GM18858 (cell line): ENCODE data around the gene RHEX.
A peak's percentile ranks its signal among the peaks of the same experiment; 100 is the strongest.
"Not testable (repeated sequence)": the region's sequence is repeated elsewhere in the genome, so short reads cannot be mapped to it uniquely, and the experiment has no call there.

Source experiments
- ATAC-seq: cut with Tn5 transposase; IDR thresholded peaks from one replicate; pipeline ENCODE4 v1.9.1; 2021; ENCODE audit not compliant: unreplicated experiment

RHEX gene

GRCh38 chr1:206052919-206053610 lies at the start of gene RHEX:
RHEX (plus strand) TSS chr1:206053173; CDS start chr1:206097829, 44,656 bp downstream.
- not testable (repeated sequence) for ATAC-seq

GRCh38 chr1:206003854-206004800 lies 48.8 kb upstream of the RHEX start:
- no peak for ATAC-seq

- ATAC-seq, result no peak
Measured at GRCh38 chr1:206004826-206005225, 48.1 kb upstream of the RHEX start.

GRCh38 chr1:206005234-206005633 lies 47.7 kb upstream of the RHEX start:
- no peak for ATAC-seq

GRCh38 chr1:206005778-206006180 lies 47.2 kb upstream of the RHEX start:
- no peak for ATAC-seq

GRCh38 chr1:206006946-206007345 lies 46.0 kb upstream of the RHEX start:
- no peak for ATAC-seq

GRCh38 chr1:206010060-206010459 lies 42.9 kb upstream of the RHEX start:
- no peak for ATAC-seq

- no peak for ATAC-seq
Measured at GRCh38 chr1:206011057-206011456, 41.9 kb upstream of the RHEX start.

- ATAC-seq, result peak; percentile 80
Measured at GRCh38 chr1:206012086-206012859, 40.7 kb upstream of the RHEX start.

GRCh38 chr1:206013026-206013795 lies 39.8 kb upstream of the RHEX start:
- no peak for ATAC-seq

- no peak for ATAC-seq
Measured at GRCh38 chr1:206014601-206015000, 38.4 kb upstream of the RHEX start.

- ATAC-seq, result no peak
Measured at GRCh38 chr1:206015071-206015470, 37.9 kb upstream of the RHEX start.

GRCh38 chr1:206020393-206021007 lies 32.5 kb upstream of the RHEX start:
- no peak for ATAC-seq

- ATAC-seq, result no peak
Measured at GRCh38 chr1:206021008-206021625, 31.9 kb upstream of the RHEX start.

- no peak for ATAC-seq
Measured at GRCh38 chr1:206021626-206022365, 31.2 kb upstream of the RHEX start.

GRCh38 chr1:206022766-206023165 lies 30.2 kb upstream of the RHEX start:
- no peak for ATAC-seq

- no peak for ATAC-seq
Measured at GRCh38 chr1:206023695-206024094, 29.3 kb upstream of the RHEX start, which contains the start of gene CTSE. CTSE (minus strand) TSS chr1:206023895; CDS start chr1:206023791, 104 bp downstream.

- no peak for ATAC-seq
Measured at GRCh38 chr1:206025283-206025820, 27.6 kb upstream of the RHEX start.

- ATAC-seq, result no peak
Measured at GRCh38 chr1:206029484-206029883, 23.5 kb upstream of the RHEX start.
